Stomach (tissue), 9 donors: Measurements from ENCODE around the gene ZNF286A. TPM values are rescaled to one million over a fixed set of nuclear protein-coding genes. Genes with fewer than 3 reads are reported as not detected.
A peak's percentile ranks its signal among the peaks of the same experiment; 100 is the strongest.
"Not testable (repeated sequence)": the region's sequence is repeated elsewhere in the genome, so short reads cannot be mapped to it uniquely, and the experiment has no call there.

Experiments used
- DNase-seq, 2 donors: peaks; one replicate each; pipeline versions ENCODE4 v3.0.0 to v3.0.0-alpha.2; 2013 to 2019
- H3K27ac ChIP-seq, 5 donors: fragments of 200-600 bp in 4 of 5; sonication (generic) in 4 of 5; one replicate each; pipeline ENCODE4 v1.5.1; 2013 to 2019; ENCODE audit warnings: mild to moderate bottlenecking in 1 of 5, moderate library complexity in 1 of 5
- H3K27me3 ChIP-seq, 3 donors: fragments of 200-600 bp; sonication (generic); one replicate each; pipeline ENCODE4 v1.5.1; 2017 to 2019; ENCODE audit warnings: mixed run types in 1 of 3
- H3K36me3 ChIP-seq, 4 donors: fragments of 200-600 bp; sonication (generic); 1 replicate in 3 of 4; 2 replicates in 1 of 4; pipeline ENCODE4 v1.5.1; 2016 to 2019
- H3K4me1 ChIP-seq, 4 donors: fragments of 200-600 bp; sonication (generic); one replicate each; pipeline ENCODE4 v1.5.1; 2016 to 2019
- H3K4me3 ChIP-seq, 4 donors: fragments of 200-600 bp; sonication (generic) in 3 of 4; one replicate each; pipeline ENCODE4 v1.5.1; 2016 to 2019; ENCODE audit warnings: mild to moderate bottlenecking in 1 of 4
- H3K9me3 ChIP-seq, 4 donors: fragments of 200-600 bp; sonication (generic); one replicate each; pipeline ENCODE4 v1.5.1; 2016 to 2019
- CTCF ChIP-seq, 7 experiments: fragments of 450-650 bp in 4 of 7; fragments of 200-600 bp in 3 of 7; sonication (generic) in 3 of 7; IDR thresholded peaks; one replicate each; pipeline ENCODE4 v1.5.1; 2016 to 2019; ENCODE audit warnings: antibody characterized with exemption in 7 of 7, control low read depth in 2 of 7, mild to moderate bottlenecking in 1 of 7
- EP300 ChIP-seq: sonication (generic); formaldehyde crosslinking; IDR thresholded peaks from one replicate; pipeline ENCODE4 v1.6.1; 2017; ENCODE audit warnings: antibody characterized with exemption
- POLR2A ChIP-seq, 4 donors: fragments of 450-650 bp; IDR thresholded peaks; one replicate each; pipeline ENCODE4 v1.6.1; 2016; ENCODE audit warnings: antibody characterized with exemption in 4 of 4, control low read depth in 2 of 4, mild to moderate bottlenecking in 1 of 4, moderate library complexity in 1 of 4
- POLR2AphosphoS5 ChIP-seq, 3 donors: sonication (generic); formaldehyde crosslinking; IDR thresholded peaks; one replicate each; pipeline ENCODE4 v1.6.1; 2016; ENCODE audit warnings: antibody characterized with exemption in 3 of 3
- WGBS, 5 donors: extraction: QIAGEN DNeasy Blood & Tissue Kit in 3 of 5; methylation state at CpG; one replicate each; pipeline versions ENCODE4 v1.1.5 to v1.1.7; 2013 to 2018; 5-methylcytosine and 5-hydroxymethylcytosine counted together
- intact Hi-C: fragments of 100-400 bp; cut with DNase I; formaldehyde crosslinking; loops from one replicate; pipeline ENCODE4 v1.15.1; 2023; ENCODE audit warnings: low total_unique reads
- polyA plus RNA-seq, 3 donors: library from polyadenylated mRNA; stranded (reverse); fragments of 200-250 nt; gene quantifications; one replicate each; pipeline ENCODE4 v1.2.3, GENCODE V29; 2013
- total RNA-seq, 5 donors: library from RNA; depleted of rRNA; stranded (reverse); fragments of >200 nt; gene quantifications; one replicate each; pipeline versions ENCODE4 v1.1.0 to v1.2.3, GENCODE V29; 2014 to 2016
- donor health status: healthy with polysubstance abuse.
- donor health status: Bipolar disorder and iron deficiency.
- donor health status: healthy.

The ZNF286A gene
- total and polyA plus RNA-seq, 8 donors, result 3.5 to 29.4 (median 6.2) TPM

- Histone ChIP-seq H3K36me3 (peaks cover 0 to 6% (median 0%) of the 10 kb centered on the region in 4 donors), H3K27me3 (no peaks in the 10 kb centered on the region), H3K4me3 (no peak overlapping the region), H3K9me3 (no peaks in the 10 kb centered on the region), H3K27ac (no peak overlapping the region), H3K4me1 (peaks cover 4 to 18% (median 16%) of the 10 kb centered on the region in 4 donors)
- intact Hi-C loops, result no loop called here
- no peak for DNase-seq
- TF ChIP-seq POLR2A (IDR thresholded peaks at IDR 0.05) (no peak), CTCF (IDR thresholded peaks at IDR 0.05) (no peak), EP300 (no peak), POLR2AphosphoS5 (IDR thresholded peaks at IDR 0.05) (no peak)
- WGBS, 5 donors, result 70 to 88% (median 78%) methylated on average over 3 of the region's 3 CpGs
Measured at GRCh38 chr17:15662681-15663080, 36.9 kb upstream of the ZNF286A start.

- intact Hi-C loops, result no loop called here
- TF ChIP-seq EP300 (no peak), CTCF (IDR thresholded peaks at IDR 0.05) (no peak), POLR2A (IDR thresholded peaks at IDR 0.05) (no peak), POLR2AphosphoS5 (IDR thresholded peaks at IDR 0.05) (no peak)
- 72 to 90% (median 83%) methylated on average over 6 of the region's 6 CpGs for WGBS, 5 donors
- Histone ChIP-seq H3K36me3 (peaks cover 0 to 6% (median 0%) of the 10 kb centered on the region in 4 donors), H3K4me3 (no peak overlapping the region), H3K27ac (no peak overlapping the region), H3K4me1 (peaks cover 4 to 18% (median 16%) of the 10 kb centered on the region in 4 donors), H3K27me3 (no peaks in the 10 kb centered on the region), H3K9me3 (no peaks in the 10 kb centered on the region)
- no peak for DNase-seq
Measured at GRCh38 chr17:15663176-15663575, 36.4 kb upstream of the ZNF286A start.

GRCh38 chr17:15663691-15664090 lies 35.9 kb upstream of the ZNF286A start:
- no peak for DNase-seq
- H3K4me3 ChIP-seq, result no peak overlapping the region
- 95 to 99% (median 97%) methylated on average over 5 of the region's 5 CpGs for WGBS, 5 donors
- H3K9me3 ChIP-seq, result no peaks in the 10 kb centered on the region
- peaks cover 0 to 6% (median 0%) of the 10 kb centered on the region in 4 donors for H3K36me3 ChIP-seq
- TF ChIP-seq EP300 (no peak), POLR2AphosphoS5 (IDR thresholded peaks at IDR 0.05) (no peak), POLR2A (IDR thresholded peaks at IDR 0.05) (no peak), CTCF (IDR thresholded peaks at IDR 0.05) (no peak)
- no peak overlapping the region for H3K27ac ChIP-seq
- H3K4me1 ChIP-seq, result peaks cover 4 to 17% (median 16%) of the 10 kb centered on the region in 4 donors
- H3K27me3 ChIP-seq, result no peaks in the 10 kb centered on the region
- intact Hi-C loops, result no loop called here

GRCh38 chr17:15669526-15669925 lies 30.0 kb upstream of the ZNF286A start:
- H3K9me3 ChIP-seq, H3K4me1 ChIP-seq, H3K27me3 ChIP-seq, H3K27ac ChIP-seq, intact Hi-C loops, H3K4me3 ChIP-seq, H3K36me3 ChIP-seq: not testable (repeated sequence)
- WGBS, 5 donors, result 29 to 51% (median 42%) methylated on average over 4 to 5 of the region's 5 CpGs
- peak in 1 of 2 donors; percentile 19 for DNase-seq

GRCh38 chr17:15674640-15675039 lies 24.9 kb upstream of the ZNF286A start:
- DNase-seq, H3K9me3 ChIP-seq, H3K4me3 ChIP-seq, intact Hi-C loops, H3K4me1 ChIP-seq, H3K27me3 ChIP-seq, H3K27ac ChIP-seq: not testable (repeated sequence)
- 50 to 83% (median 67%) methylated on average over 1 of the region's 1 CpG for WGBS, 5 donors
- H3K36me3 ChIP-seq, result peaks cover 0 to 12% (median 2%) of the 10 kb centered on the region in 4 donors

GRCh38 chr17:15675991-15676390 lies 23.6 kb upstream of the ZNF286A start:
- H3K27ac ChIP-seq, intact Hi-C loops, H3K4me3 ChIP-seq, H3K4me1 ChIP-seq, H3K9me3 ChIP-seq, H3K27me3 ChIP-seq, DNase-seq: not testable (repeated sequence)
- H3K36me3 ChIP-seq, result peaks cover 0 to 12% (median 2%) of the 10 kb centered on the region in 4 donors
- 88 to 91% (median 89%) methylated on average over 6 of the region's 6 CpGs for WGBS, 5 donors

GRCh38 chr17:15683135-15683534 lies 16.4 kb upstream of the ZNF286A start:
- WGBS, 5 donors, result 91 to 96% (median 92%) methylated on average over 3 of the region's 3 CpGs
- DNase-seq, H3K27me3 ChIP-seq, H3K9me3 ChIP-seq, H3K36me3 ChIP-seq, intact Hi-C loops, H3K27ac ChIP-seq: not testable (repeated sequence)
- Histone ChIP-seq H3K4me3 (peak overlapping the region in 1 of 4 donors; percentile 58), H3K4me1 (peaks cover 0 to 11% (median 9%) of the 10 kb centered on the region in 4 donors)
